NCI-H82 (cell line): ENCODE data around the gene ZNF117.
"Not testable (repeated sequence)": the region's sequence is repeated elsewhere in the genome, so short reads cannot be mapped to it uniquely, and the experiment has no call there.

Experiments
- DNase-seq: peaks from one replicate; lab custom pipeline; 2025; lab: John Stamatoyannopoulos, UW

Gene ZNF117

GRCh38 chr7:64996305-64996704, 5.5 kb upstream of the ZNF117 start:
- no peak for DNase-seq

GRCh38 chr7:64993901-64994300, 3.1 kb upstream of the ZNF117 start:
- no peak for DNase-seq

GRCh38 chr7:64992971-64993370, 2.1 kb upstream of the ZNF117 start:
- DNase-seq, result no peak

GRCh38 chr7:64990216-64990615, 620 bp downstream of the ZNF117 start:
- DNase-seq, result peak; percentile 15

GRCh38 chr7:64978497-64979203, 12.2 kb downstream of the ZNF117 start:
- DNase-seq, result no peak

GRCh38 chr7:64965594-64965993, 25.2 kb downstream of the ZNF117 start:
- no peak for DNase-seq

- peak; percentile 79 for DNase-seq
These were observed 31.6 kb downstream of the ZNF117 start for GRCh38 chr7:64959072-64959747.

GRCh38 chr7:64951250-64951848, 39.5 kb downstream of the ZNF117 start:
- DNase-seq, result peak; percentile 56

- DNase-seq, result not testable (repeated sequence)
These were observed 40.2 kb downstream of the ZNF117 start for GRCh38 chr7:64950673-64951072.

GRCh38 chr7:64948774-64949173, 42.1 kb downstream of the ZNF117 start:
- DNase-seq, result not testable (repeated sequence)

- peak; percentile 8 for DNase-seq
These were observed 43.4 kb downstream of the ZNF117 start for GRCh38 chr7:64947252-64948000.

- DNase-seq, result peak; percentile 51
These were observed 44.1 kb downstream of the ZNF117 start for GRCh38 chr7:64946772-64947171.

GRCh38 chr7:64945503-64946175, 45.2 kb downstream of the ZNF117 start:
- no peak for DNase-seq

- DNase-seq, result not testable (repeated sequence)
These were observed 46.0 kb downstream of the ZNF117 start for GRCh38 chr7:64944667-64945502.

GRCh38 chr7:64940021-64940420, 50.8 kb downstream of the ZNF117 start:
- DNase-seq, result not testable (repeated sequence)

- DNase-seq, result no peak
These were observed 52.3 kb downstream of the ZNF117 start for GRCh38 chr7:64938540-64938939.

- no peak for DNase-seq
These were observed 56.4 kb downstream of the ZNF117 start for GRCh38 chr7:64934478-64934877.

- DNase-seq, result not testable (repeated sequence)
These were observed 62.3 kb downstream of the ZNF117 start for GRCh38 chr7:64928252-64929187.
